Lung (tissue), 12 donors: ENCODE results near the gene ZSWIM4. TPM values are rescaled to one million over a fixed set of nuclear protein-coding genes. Genes with fewer than 3 reads are reported as not detected.
A peak's percentile ranks its signal among the peaks of the same experiment; 100 is the strongest.

Experiments
- ATAC-seq: fragments of 200-7000 bp; cut with Tn5 transposase; one replicate; pipeline ENCODE4 v1.9.1; 2020; ENCODE audit warnings: moderate number of reproducible peaks; ENCODE audit not compliant: insufficient read depth, low FRiP score
- DNase-seq, 3 donors: peaks; one replicate each; pipeline ENCODE4 v3.0.0-alpha.2; 2013 to 2017
- H3K27ac ChIP-seq, 2 donors: one replicate each; pipeline ENCODE4 v1.5.1; 2013; ENCODE audit warnings: mild to moderate bottlenecking in 2 of 2, moderate library complexity in 2 of 2, control low read depth in 1 of 2, inconsistent platforms in 1 of 2, low read depth in 1 of 2, low read length in 1 of 2
- H3K27me3 ChIP-seq, 3 donors: one replicate each; pipeline ENCODE4 v1.5.1; 2013; ENCODE audit warnings: low read length in 2 of 3; ENCODE audit not compliant: control insufficient read depth in 3 of 3, insufficient read depth in 3 of 3
- H3K36me3 ChIP-seq, 4 donors: one replicate each; pipeline ENCODE4 v1.5.1; 2013; ENCODE audit warnings: low read length in 4 of 4, mild to moderate bottlenecking in 1 of 4, moderate library complexity in 1 of 4; ENCODE audit not compliant: control insufficient read depth in 4 of 4, insufficient read depth in 4 of 4
- H3K4me1 ChIP-seq, 5 donors: one replicate each; pipeline ENCODE4 v1.5.1; 2013; ENCODE audit warnings: low read length in 5 of 5, mild to moderate bottlenecking in 2 of 5, moderate library complexity in 1 of 5; ENCODE audit not compliant: control insufficient read depth in 5 of 5, insufficient read depth in 5 of 5
- H3K4me3 ChIP-seq: one replicate; pipeline ENCODE4 v1.5.1; 2013; ENCODE audit warnings: mild to moderate bottlenecking, control low read depth, moderate library complexity
- H3K9ac ChIP-seq, 2 donors: one replicate each; pipeline ENCODE4 v1.5.1; 2013; ENCODE audit warnings: low read length in 2 of 2, control low read depth in 1 of 2; ENCODE audit not compliant: insufficient read depth in 1 of 2
- H3K9me3 ChIP-seq, 4 donors: one replicate each; pipeline ENCODE4 v1.5.1; 2013; ENCODE audit warnings: low read length in 3 of 4, mild to moderate bottlenecking in 1 of 4, moderate library complexity in 1 of 4; ENCODE audit not compliant: control insufficient read depth in 4 of 4, insufficient read depth in 3 of 4
- CTCF ChIP-seq: IDR thresholded peaks from 2 replicates; pipeline ENCODE4 v1.5.1; 2012; ENCODE audit warnings: mild to moderate bottlenecking; ENCODE audit errors: control extremely low read depth, extremely low read depth
- WGBS, 2 donors: extraction: QIAGEN DNeasy Blood & Tissue Kit; methylation state at CpG; one replicate each; pipeline ENCODE4 v1.1.7; 2013; 5-methylcytosine and 5-hydroxymethylcytosine counted together
- polyA plus RNA-seq, 2 donors: library from polyadenylated mRNA; stranded (reverse); fragments of 200-250 nt; gene quantifications; one replicate each; pipeline ENCODE4 v1.2.1, GENCODE V29; 2013
- total RNA-seq, 2 donors: library from RNA; depleted of rRNA in 1 of 2; stranded (reverse); fragments of >200 nt in 1 of 2; gene quantifications; one replicate each; pipeline ENCODE4 v1.2.1, GENCODE V29; 2014 to 2021
- donor health status: control.
- donor health status: control.
- donor health status: Bipolar disorder and iron deficiency.
- donor health status: healthy.
- donor health status: DM: yes; HTN: yes; CAD: no.

ZSWIM4 gene
- total and polyA plus RNA-seq, 4 donors, result 3.7 to 10.5 (median 8.8) TPM

GRCh38 chr19:13830114-13830740 is 35.0 kb downstream of the ZSWIM4 start:
- no peak for ATAC-seq
- no peak overlapping the region for H3K9ac ChIP-seq
- H3K9me3 ChIP-seq, result peaks cover 0 to 3% (median 0%) of the 10 kb centered on the region in 4 donors
- TF ChIP-seq CTCF, result no peak
- H3K4me1 ChIP-seq, result peaks cover 0 to 14% (median 5%) of the 10 kb centered on the region in 5 donors
- no peak overlapping the region for H3K4me3 ChIP-seq
- H3K27ac ChIP-seq, result no peak overlapping the region
- no peaks in the 10 kb centered on the region for H3K27me3 ChIP-seq
- DNase-seq, result no peak
- H3K36me3 ChIP-seq, result peaks cover 0 to 35% (median 16%) of the 10 kb centered on the region in 4 donors
- 96% methylated on average over 47 of the region's 47 CpGs for WGBS, 2 donors

- Histone ChIP-seq H3K9ac (no peak overlapping the region), H3K4me1 (peaks cover 0 to 14% (median 5%) of the 10 kb centered on the region in 5 donors), H3K9me3 (peaks cover 0 to 3% (median 0%) of the 10 kb centered on the region in 4 donors), H3K27me3 (no peaks in the 10 kb centered on the region), H3K4me3 (no peak overlapping the region), H3K27ac (no peak overlapping the region), H3K36me3 (peaks cover 0 to 34% (median 18%) of the 10 kb centered on the region in 4 donors)
- WGBS, 2 donors, result 91 to 93% methylated on average over 32 of the region's 32 CpGs
- TF ChIP-seq CTCF, result no peak
- DNase-seq (no peak), ATAC-seq (no peak)
Observed at GRCh38 chr19:13830741-13831536, 35.7 kb downstream of the ZSWIM4 start.

- WGBS, 2 donors, result 72 to 73% methylated on average over 22 of the region's 22 CpGs
- ATAC-seq, result no peak
- Histone ChIP-seq H3K27me3 (no peaks in the 10 kb centered on the region), H3K4me1 (peaks cover 0 to 22% (median 7%) of the 10 kb centered on the region in 5 donors), H3K4me3 (no peak overlapping the region), H3K36me3 (peaks cover 0 to 42% (median 19%) of the 10 kb centered on the region in 4 donors), H3K9ac (no peak overlapping the region), H3K27ac (no peak overlapping the region), H3K9me3 (peaks cover 0 to 3% (median 0%) of the 10 kb centered on the region in 4 donors)
- no peak for TF ChIP-seq CTCF
- peak in 2 of 3 donors; percentile 57 to 68 for DNase-seq
Observed at GRCh38 chr19:13831537-13832467, 36.6 kb downstream of the ZSWIM4 start.
